PC-9 (cell line): ENCODE measurements around the gene RYR2.

Experiments used
- EZH2 ChIP-seq: fragments of 200-600 bp; sonication (generic); IDR thresholded peaks from 2 replicates; pipeline ENCODE4 v1.8.0; 2017; ENCODE audit warnings: antibody characterized with exemption, low read depth
- TF ChIP-seq, protein P1 (sequence below): fragments of 200-600 bp; sonication (generic); conservative IDR thresholded peaks from 2 replicates; pipeline ENCODE4 v1.6.1; 2017; ENCODE audit warnings: mixed run types, antibody characterized with exemption, mild to moderate bottlenecking, moderate library complexity

DNA sequence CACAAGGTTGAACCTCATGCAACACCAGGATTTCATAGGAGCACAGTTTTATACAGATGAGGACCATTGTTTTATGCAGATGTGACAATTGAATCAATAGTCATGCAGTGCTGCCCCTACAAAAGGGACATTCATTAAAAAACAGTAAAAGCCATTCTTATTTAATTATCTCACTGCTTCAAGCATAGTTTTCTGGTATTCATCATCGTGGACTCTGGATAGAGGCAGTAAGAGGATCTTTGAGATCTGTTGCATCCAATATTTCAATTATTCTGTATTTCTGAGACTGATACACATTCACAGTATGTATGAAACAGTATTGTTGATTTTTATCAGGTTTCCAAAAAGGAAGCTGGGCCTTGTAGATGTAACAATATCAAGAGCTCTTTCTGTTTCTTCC is 237.6 kb downstream of the RYR2 start:
- TF ChIP-seq, protein P1, sequence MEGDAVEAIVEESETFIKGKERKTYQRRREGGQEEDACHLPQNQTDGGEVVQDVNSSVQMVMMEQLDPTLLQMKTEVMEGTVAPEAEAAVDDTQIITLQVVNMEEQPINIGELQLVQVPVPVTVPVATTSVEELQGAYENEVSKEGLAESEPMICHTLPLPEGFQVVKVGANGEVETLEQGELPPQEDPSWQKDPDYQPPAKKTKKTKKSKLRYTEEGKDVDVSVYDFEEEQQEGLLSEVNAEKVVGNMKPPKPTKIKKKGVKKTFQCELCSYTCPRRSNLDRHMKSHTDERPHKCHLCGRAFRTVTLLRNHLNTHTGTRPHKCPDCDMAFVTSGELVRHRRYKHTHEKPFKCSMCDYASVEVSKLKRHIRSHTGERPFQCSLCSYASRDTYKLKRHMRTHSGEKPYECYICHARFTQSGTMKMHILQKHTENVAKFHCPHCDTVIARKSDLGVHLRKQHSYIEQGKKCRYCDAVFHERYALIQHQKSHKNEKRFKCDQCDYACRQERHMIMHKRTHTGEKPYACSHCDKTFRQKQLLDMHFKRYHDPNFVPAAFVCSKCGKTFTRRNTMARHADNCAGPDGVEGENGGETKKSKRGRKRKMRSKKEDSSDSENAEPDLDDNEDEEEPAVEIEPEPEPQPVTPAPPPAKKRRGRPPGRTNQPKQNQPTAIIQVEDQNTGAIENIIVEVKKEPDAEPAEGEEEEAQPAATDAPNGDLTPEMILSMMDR: no peak
- no peak for TF ChIP-seq EZH2
